SU-DHL-6 (cell line): ENCODE measurements around the gene GABRP.

Source experiments
- CTCF ChIP-seq: fragments of 200-600 bp; sonication (generic); IDR thresholded peaks from one replicate; pipeline ENCODE4 v1.5.1; 2017; ENCODE audit warnings: antibody characterized with exemption, mild to moderate bottlenecking, low read length, moderate library complexity; ENCODE audit not compliant: insufficient read depth, poor library complexity, severe bottlenecking
- EZH2phosphoT487 ChIP-seq: fragments of 200-600 bp; sonication (generic), shearing (Covaris generic); conservative IDR thresholded peaks from 2 replicates; pipeline ENCODE4 v1.6.1; 2018; ENCODE audit warnings: mild to moderate bottlenecking, antibody characterized with exemption, low read length, moderate library complexity, mixed read lengths

DNA sequence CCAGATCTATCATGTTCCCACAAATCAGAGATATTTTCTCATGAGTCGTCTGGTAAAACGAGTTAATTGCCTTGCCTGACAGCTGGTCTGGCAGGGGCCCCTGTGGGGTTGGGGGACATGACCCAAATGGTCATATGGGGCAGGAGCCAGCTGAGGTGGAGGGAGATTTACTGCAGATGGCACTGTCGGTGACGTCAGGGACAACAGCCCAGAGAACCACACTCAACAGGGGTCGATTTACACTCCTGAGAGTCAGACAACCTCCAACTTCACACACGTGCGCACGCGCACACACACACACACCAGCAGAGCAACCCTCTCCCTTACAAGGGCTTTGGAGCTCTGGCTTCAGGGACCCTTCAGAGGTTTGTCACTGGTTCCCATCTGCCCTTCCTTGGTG lies 23.4 kb upstream of the GABRP start:
- no peak for TF ChIP-seq CTCF
- TF ChIP-seq EZH2phosphoT487, result no peak
